Measurements from ENCODE around the gene MYO1H.

MYO1H gene

DNA sequence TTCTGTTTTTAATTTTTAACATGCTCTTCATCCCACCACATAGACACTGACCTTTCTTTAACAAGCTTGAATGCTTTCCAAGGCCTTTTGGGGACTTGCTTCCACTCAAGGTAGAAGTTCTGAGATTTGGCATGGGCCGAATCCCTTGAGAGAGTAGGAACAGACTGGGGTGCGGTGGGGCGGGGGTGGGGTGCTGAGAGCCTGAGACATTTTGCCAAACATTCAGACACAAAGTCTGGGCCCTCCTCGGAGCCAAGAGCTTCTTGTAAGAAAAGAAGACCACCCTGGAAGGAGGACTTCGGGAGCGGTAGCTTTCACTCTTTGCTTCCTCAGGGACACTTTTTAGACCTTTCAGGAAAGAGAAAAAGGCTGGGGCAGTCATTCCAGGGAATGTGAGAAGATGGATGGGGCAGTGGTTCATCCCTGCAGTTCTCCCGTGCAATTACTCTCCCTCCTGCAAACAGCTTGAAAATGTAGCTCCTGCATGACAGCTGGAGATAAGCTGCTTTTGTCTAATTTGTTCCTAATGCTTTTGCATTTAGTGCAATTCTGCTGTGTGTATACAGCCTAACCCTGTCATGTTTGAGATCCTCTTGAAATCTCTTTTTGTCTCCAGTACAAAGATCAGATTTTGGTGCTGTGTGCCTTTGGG is 16.3 kb upstream of the MYO1H start:
- DNase-seq, result no peak
- intact Hi-C loops (cut with DNase I), result no loop called here

DNA sequence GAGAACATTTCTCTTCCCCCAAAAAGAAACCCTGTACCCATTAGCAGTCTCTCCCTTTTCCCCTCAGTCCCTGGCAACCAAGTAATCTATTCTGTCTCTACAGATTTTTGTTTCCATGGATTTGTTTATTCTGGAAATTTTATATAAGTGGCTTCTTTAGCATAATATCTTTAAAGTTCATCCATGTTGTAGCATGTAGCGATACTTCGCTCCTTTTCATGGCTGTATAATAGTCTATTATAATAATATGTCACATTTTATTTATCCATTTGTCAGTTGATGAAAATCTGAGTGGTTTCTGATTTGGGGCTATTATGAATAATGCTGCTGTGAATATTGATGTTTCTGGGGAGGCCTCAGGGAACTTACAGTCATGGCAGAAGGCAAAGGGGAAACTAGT is 12.8 kb upstream of the MYO1H start:
- intact Hi-C loops (cut with DNase I), result no loop called here

GRCh38 chr12:109336593-109336992 is 11.1 kb upstream of the MYO1H start:
- intact Hi-C loops (cut with DNase I), result no loop called here
- DNase-seq, result no peak

More for the DNA sequence above, 12.8 kb upstream of the MYO1H start:
- DNase-seq, result no peak

DNA sequence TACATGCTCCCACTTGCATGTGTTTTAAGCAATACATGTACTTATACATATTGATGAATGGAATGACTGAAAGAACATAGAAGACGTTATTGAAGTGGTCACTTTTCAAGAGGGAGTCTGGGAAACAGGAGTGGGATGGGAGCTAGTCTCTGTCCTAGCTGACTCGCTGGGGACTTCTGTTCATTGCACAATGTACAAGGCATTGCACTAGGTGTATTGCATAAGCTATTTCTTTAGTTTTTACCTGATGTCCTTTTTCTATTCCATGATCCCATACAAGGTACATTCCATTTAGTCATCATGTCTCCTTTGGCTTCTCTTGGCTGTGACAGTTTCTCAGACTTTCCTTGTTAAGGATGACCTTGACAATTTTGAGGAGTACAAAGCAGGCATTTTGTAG is 4.0 kb upstream of the MYO1H start:
- intact Hi-C loops (cut with DNase I), result no loop called here
- no peak for DNase-seq

GRCh38 chr12:109345428-109345827 is 2.3 kb upstream of the MYO1H start:
- DNase-seq, result no peak
- intact Hi-C loops (cut with DNase I), result no loop called here

- DNase-seq, result no peak
- intact Hi-C loops (cut with DNase I), result no loop called here
These were observed 780 bp upstream of the MYO1H start for GRCh38 chr12:109346920-109347319.

- DNase-seq, result no peak
- intact Hi-C loops (cut with DNase I), result no loop called here
These were observed 4.5 kb downstream of the MYO1H start for GRCh38 chr12:109352184-109352583.

- no peak for DNase-seq
- intact Hi-C loops (cut with DNase I), result no loop called here
These were observed 8.9 kb downstream of the MYO1H start for GRCh38 chr12:109356577-109356976.

- intact Hi-C loops (cut with DNase I), result no loop called here
These were observed 9.3 kb downstream of the MYO1H start for GRCh38 chr12:109357032-109357431.

GRCh38 chr12:109358154-109358869 is 10.6 kb downstream of the MYO1H start:
- no peak for DNase-seq
- intact Hi-C loops (cut with DNase I), result no loop called here

More at GRCh38 chr12:109357032-109357431, 9.3 kb downstream of the MYO1H start:
- DNase-seq, result no peak

DNA sequence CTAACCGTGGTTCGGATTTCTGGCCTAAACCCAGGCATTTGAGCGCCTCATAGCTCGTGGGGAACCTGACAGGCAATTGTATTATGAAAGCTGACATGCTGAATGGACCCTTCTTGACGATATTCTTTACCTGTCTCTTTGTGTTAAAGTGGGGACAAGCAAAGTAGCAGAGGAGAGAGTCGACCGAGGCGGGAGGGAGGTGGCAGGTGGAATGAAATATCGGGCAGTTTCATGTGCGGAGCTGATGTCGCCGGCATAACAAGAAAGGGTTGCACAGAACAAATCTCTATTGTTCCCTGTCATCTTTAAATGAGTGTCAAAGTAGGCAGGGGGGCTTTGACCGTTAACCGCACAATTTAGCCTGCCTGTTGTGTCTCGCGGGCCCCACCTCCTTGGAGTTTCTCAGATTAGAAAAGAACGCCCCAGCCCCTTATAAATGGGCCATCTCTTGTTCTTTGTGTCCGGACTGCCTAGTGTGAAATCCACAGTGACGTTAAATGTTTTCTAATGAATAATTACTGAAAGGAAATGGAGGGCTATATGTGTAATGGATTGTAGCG is 11.5 kb downstream of the MYO1H start:
- no peak for DNase-seq
- intact Hi-C loops (cut with DNase I), result no loop called here

- intact Hi-C loops (cut with DNase I), result no loop called here
These were observed 22.1 kb downstream of the MYO1H start for GRCh38 chr12:109369831-109370230.

DNA sequence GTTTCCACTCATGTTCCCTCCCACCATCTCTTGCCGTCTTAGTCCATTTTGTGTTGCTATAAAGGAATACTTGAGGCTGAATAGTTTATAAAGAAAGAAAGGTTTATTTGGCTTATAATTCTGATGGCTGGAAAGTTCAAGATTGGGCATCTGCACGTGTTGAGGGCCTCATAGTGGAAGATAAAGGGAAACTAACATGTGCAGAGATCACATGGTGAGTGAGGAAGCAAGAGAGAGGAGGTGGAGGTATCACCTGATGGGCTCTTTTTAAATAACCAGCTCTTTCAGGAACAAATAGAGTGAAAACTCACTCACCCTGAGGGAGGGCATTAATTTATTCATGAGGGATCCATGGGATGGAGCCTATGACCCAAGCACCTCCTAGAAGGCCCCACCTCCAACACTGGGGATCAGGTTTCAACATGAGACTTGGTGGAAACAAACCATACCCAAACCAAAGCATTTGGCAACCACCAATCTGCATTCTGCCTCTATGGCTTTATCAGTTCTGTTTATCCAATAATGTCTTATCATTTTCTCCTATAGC is 29.5 kb downstream of the MYO1H start:
- intact Hi-C loops (cut with DNase I), result no loop called here
- no peak for DNase-seq

More at GRCh38 chr12:109369831-109370230, 22.1 kb downstream of the MYO1H start:
- no peak for DNase-seq

- no peak for DNase-seq
- intact Hi-C loops (cut with DNase I), result no loop called here
These were observed 30.9 kb downstream of the MYO1H start for GRCh38 chr12:109378569-109378968.

GRCh38 chr12:109382031-109382430 is 34.3 kb downstream of the MYO1H start:
- intact Hi-C loops (cut with DNase I), result loop anchor here (10.0 kb wide), 1 partner anchor 267 kb away; the partner anchor contains the start of gene ACACB
- DNase-seq, result no peak

GRCh38 chr12:109383240-109383639 is 35.5 kb downstream of the MYO1H start:
- intact Hi-C loops (cut with DNase I), result loop anchor here (10.0 kb wide), 1 partner anchor 268 kb away; the partner anchor contains the start of gene ACACB
- DNase-seq, result no peak

- intact Hi-C loops (cut with DNase I), result loop anchor here (5.0 to 10.0 kb wide), 2 partner anchors 123 to 271 kb away; partner anchors contain the start of gene ACACB
These were observed 37.8 kb downstream of the MYO1H start for GRCh38 chr12:109385339-109386058.

GRCh38 chr12:109386059-109386433 is 38.3 kb downstream of the MYO1H start:
- intact Hi-C loops (cut with DNase I), result loop anchor here (5.0 to 10.0 kb wide), 2 partner anchors 124 to 271 kb away; partner anchors contain the start of gene ACACB
- DNase-seq, result no peak

More at GRCh38 chr12:109385339-109386058, 37.8 kb downstream of the MYO1H start:
- DNase-seq, result peak in 25 of 42 donors; percentile 4 to 71 (median 30)

All from head of caudate nucleus (tissue), 42 donors.